ENCODE data around the gene KCNJ8.
A peak's percentile ranks its signal among the peaks of the same experiment; 100 is the strongest.
"Not testable (repeated sequence)": the region's sequence is repeated elsewhere in the genome, so short reads cannot be mapped to it uniquely, and the experiment has no call there.

The KCNJ8 gene

DNA sequence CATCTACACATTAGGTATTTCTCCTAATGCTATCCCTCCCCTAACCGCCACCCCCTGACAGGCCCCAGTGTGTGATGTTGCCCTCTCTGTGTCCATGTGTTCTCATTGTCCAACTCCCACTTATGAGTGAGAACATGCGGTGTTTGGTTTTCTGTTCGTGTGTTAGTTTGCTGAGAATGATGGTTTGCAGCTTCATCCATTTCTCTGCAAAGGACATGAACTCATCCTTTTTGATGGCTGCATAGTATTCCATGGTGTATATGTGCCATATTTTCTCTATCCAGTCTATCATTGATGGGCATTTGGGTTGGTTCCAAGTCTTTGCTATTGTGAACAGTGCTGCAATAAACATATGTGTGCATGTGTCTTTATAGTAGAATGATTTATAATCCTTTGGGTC is 8.2 kb upstream of the KCNJ8 start:
- not testable (repeated sequence) for DNase-seq

DNA sequence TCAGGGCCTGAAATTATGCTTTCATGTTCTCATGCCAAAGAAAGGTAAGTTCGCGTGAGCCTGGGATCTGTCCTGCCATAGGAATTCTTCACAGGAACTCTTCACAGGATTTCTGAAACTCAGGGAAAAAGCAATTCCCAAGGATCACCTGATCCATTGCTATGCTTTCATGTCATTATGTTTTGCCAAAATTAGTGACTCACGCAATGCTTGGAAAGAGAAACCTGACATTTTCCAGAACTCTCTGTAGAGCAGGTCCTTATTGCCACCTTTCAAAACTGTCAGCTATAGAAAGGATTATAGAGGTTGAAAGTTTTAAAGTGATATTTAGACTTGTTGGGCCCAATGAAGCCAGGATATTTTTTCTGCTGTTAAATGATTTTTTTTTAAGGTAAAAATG is 6.3 kb upstream of the KCNJ8 start:
- DNase-seq: no peak

DNA sequence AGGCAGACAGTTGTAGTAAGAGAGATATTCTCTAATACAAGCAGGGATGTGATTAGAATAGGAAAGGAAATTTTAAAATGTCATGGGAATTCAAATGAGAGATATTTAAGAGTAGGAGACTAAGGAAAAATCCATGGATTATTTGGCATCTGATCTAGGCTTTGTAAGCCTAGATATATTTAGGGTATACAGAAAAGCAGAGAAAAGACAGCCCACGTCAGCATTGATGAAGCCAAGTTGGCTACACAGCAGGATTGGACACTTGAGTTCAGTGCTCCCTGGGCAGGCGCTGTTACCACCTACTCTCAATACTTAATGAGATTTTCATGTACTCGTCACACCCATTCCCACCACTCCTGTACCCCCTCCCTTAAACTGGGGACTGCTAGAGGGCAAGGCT is 1.7 kb upstream of the KCNJ8 start:
- DNase-seq: peak; percentile 17

- peak; percentile 22 for DNase-seq
Observed at GRCh38 chr12:21775133-21775820, 771 bp upstream of the KCNJ8 start.

- DNase-seq: no peak
Observed at GRCh38 chr12:21773806-21774205, 700 bp downstream of the KCNJ8 start.

- peak; percentile 52 for DNase-seq
Observed at GRCh38 chr12:21773263-21773741, 1.2 kb downstream of the KCNJ8 start.

DNA sequence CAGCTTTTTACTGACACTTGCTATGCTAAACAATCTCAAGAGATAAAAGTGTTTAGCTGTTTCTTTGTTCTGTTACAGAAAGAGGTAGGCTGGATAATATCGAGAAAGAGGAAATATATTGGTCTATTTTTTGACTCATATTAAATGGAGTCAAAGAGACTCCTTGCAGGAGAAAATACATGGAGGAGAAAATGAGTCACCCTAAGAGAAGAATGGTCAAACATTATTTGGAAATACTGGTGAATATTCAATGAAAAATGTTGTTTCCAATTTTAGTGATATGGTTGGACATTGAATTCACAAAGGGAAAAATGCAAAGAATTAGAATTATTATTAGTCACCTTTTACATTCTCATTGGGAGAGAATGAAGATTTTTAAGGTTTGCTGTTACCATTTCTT is 3.2 kb downstream of the KCNJ8 start:
- no peak for DNase-seq

- no peak for DNase-seq
Observed at GRCh38 chr12:21769307-21769706, 5.2 kb downstream of the KCNJ8 start.

DNA sequence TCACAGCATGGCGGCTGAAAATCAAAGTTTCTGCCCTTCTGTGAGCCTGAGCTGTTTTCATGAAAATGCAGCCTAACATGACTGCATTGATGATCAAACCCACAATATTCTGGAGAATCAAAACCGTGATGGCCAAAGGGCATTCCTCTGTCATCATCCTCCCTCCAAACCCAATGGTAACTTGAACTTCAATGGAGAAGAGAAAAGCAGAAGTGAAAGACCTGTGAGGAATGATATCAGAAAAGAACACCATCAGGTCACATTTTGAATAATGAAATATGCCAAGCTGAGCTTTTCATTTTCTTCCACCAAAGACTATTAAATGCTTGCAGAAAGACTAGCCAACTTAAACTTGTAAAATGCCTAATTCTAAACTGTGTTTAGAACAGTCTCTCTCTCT is 8.1 kb downstream of the KCNJ8 start:
- DNase-seq: no peak

DNA sequence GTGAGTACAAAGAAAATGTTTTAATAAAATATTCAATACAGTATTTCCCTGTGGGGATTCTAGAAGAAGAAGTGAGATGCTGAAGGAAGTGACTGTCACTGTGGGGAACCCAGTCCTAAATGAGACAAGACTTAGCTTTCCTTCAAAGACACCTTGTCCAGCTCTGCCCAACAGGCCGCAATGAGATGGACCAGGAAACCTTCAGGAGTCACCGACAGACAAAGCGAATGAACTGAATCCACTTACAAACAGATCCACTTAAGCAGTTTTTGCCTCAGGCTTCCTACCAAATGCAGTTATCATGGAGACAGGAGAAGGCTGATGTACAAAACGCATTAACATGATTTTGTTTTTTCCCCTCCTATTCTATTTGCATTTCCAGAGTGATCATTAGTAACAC is 9.6 kb downstream of the KCNJ8 start:
- DNase-seq: no peak

DNA sequence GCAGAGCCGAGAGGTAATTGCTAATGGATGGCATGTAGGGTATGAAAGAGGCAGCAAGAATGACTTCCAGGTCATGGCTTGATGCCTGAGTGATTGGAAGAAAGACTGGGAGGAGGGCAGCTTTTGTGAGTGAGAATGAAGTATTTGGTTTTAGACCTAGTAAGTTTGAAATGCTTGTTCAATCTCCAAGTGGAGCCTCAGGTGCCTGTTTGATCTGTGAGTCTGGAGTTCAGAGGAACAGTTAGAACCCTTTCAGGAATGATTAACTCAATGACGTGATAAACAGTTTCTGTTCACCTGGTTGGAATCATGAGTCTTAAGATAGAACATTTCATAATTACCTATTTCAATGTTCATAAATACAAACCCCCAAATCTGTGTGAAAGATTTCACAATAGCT is 10.4 kb downstream of the KCNJ8 start:
- DNase-seq: no peak

- no peak for DNase-seq
Observed at GRCh38 chr12:21763531-21763930, 11.0 kb downstream of the KCNJ8 start.

DNA sequence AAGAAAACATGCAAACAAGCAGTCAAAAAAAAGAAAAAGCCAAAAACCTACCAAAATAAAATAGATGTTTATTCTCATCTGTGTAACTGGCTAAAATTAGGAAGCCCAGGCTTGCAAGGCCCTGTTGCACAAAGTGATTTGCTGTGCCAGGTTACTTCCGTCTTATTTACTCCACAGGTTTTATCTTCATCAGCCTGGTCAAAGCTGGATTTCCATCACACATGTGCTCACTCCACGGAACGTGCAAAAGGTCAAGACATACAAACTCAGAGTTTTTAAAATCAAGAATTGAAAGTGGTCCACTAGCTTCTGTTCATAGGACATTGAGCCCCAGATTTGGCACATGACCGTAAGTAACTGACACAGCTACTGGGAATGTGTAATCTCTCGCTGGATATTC is 14.8 kb downstream of the KCNJ8 start:
- DNase-seq: no peak

DNA sequence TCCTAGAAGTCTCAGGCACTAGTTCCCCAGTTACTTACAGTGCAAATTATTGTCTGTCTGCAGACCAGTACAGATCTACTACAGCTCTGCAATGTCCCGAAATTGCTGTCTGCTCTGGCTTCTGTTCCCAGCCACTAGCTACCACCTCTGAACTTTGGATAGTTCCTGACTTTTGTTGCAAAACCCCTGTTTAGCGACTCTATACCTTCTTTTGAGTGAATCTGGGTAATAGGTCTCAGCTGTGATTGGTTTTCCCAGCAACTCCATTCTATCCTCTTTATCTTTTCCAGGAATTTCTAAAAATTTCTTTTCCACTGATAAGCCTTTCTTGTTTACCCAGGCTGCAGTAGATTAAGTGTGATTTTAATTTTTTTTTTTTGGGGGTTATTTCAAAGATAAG is 16.8 kb downstream of the KCNJ8 start:
- DNase-seq: no peak

DNA sequence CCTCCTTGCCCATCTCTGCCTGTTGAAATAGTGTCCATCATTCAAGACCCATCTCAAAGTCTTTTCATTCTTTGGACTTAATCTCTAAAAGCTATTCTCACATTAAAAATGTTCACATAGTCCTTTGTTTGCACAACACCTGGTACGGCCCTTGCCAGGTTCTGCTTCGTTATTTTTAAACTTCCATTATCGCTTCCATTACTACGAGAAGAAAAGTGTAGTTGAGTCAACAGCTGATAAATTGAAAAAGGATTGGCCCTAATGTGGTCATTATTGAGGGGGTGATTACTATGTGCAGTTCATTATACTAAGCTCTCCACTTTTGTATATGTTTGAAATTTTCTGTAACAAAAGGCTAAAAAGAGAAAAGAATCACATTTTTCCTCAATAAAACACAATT is 17.8 kb downstream of the KCNJ8 start:
- DNase-seq: no peak

- no peak for DNase-seq
Observed at GRCh38 chr12:21751517-21751916, 23.0 kb downstream of the KCNJ8 start.

DNA sequence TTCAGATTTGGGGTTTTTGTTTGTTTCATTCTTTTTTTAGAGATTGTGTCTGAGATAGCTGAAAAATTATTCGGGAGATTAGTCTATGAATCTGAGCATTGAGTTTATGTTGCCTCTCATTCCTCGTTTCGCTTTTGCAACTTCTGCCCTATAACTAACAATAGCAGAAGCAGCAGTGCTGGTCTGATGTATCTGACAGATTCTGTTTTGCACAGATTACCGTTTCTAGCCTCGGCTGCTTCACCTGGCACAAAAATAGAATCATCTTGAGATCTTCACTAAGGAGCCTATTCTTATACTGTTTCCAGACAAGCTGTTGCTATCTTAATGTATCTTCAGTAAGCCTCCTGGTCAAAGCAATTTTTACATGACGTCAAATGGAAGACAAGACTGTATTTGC is 29.2 kb downstream of the KCNJ8 start:
- no peak for DNase-seq

GRCh38 chr12:21731144-21731543 is 43.4 kb downstream of the KCNJ8 start:
- DNase-seq: no peak

DNA sequence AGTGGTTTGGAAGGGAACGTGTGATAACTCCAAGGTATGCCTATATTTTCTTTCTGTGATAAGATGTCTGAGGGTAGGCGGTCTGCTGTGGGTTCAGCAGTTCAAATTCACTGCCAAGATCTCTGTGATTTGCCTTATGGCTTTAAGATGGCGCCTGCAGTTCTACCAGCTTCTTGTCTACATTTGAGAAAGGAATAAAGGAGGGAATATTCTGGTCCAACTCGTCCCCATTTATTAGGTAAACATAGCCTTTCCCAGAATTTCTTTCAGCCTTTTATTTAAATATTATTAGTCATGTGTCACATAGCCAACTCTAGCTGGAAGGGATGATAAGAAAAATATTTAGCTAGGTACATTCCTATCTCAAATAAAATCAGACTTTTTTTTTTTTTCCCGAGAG is 48.8 kb downstream of the KCNJ8 start:
- DNase-seq: no peak

DNA sequence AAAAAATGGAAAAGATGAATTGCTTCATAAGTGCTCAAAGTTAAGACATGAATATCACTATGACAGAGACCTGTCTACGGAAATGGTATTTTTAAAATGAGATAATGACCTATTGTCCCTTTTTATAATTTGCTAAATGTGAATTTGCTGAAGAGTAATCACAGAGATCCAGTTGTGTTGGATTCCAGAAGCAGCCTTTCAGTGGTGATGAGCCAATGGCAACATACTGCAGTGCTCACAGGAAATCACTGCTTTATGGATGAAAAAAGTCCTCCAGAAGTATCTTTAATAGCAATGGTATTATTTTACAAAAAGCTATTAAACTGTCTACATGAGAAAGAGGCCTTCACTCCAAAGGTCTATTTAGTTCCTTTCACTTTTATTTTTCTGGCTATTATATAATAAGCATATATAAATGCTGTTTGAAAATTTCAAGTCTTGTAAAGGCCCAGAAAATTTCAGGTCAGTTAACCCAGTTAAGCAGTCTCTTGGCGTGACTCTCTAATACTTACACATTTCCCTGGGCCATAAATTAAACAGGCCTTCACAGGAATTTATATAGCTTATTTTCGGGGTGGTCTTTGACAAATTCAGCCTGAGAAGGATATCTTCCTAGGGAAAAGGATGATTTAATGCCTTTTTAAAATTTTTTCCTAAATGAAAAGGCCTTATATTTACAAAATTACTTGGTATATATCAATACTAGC is 55.4 kb downstream of the KCNJ8 start:
- no peak for DNase-seq

- DNase-seq: no peak
Observed at GRCh38 chr12:21718403-21718802, 56.1 kb downstream of the KCNJ8 start.

GRCh38 chr12:21717767-21718166 is 56.7 kb downstream of the KCNJ8 start:
- DNase-seq: no peak

DNA sequence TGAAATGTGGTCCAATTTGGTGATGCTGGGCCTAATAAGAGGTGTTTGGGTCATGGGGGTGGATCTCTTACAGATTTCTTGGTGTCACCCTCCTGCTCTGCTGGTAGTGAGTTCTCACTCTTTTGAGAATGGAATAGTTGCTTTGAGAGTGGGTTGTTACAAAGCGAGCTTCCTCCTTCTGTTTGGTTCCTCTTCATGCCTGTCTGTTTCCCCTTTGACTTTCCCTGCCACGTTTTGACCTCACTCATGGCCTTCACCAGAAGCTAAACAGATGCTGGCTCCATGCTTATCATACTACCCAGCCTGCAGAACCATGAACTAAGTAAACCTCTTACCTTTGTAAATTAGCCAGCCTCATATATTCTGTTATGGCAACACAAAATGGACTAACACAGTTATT is 59.1 kb downstream of the KCNJ8 start:
- DNase-seq: no peak
